ENCODE data around the gene VSTM5.

DNA sequence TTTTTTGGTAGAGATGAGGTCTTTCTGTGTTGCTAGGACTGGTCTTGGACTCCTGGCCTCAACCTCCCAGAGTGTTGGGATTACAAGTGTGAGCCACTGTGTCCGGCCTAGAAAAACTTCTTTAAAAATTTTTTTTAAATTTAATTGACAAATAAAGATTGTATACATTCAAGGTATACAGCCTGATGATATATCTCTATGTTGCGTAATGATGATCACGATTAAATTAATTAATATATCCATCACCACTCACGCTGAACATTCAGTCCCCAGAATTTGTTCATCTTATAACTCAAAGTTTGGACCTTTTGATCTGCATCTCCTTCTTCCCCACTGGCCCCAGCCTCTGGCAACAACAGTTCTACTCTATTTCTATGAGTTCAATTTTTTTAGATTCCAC, 27.2 kb downstream of the VSTM5 start:
- no peak for TF ChIP-seq POLR2A (IDR thresholded peaks at IDR 0.05)
- no peak for TF ChIP-seq CTCF (IDR thresholded peaks at IDR 0.05)

Data from body of pancreas (tissue), 4 donors.